Activated CD4-positive, alpha-beta T cell treated with anti-CD3 and anti-CD28 coated beads, Interleukin-2, amount 50 U/mL, for 48 hours (primary cell): ENCODE data around the gene KIF25.
"Not testable (repeated sequence)": the region's sequence is repeated elsewhere in the genome, so short reads cannot be mapped to it uniquely, and the experiment has no call there.

ENCODE experiments used
- DNase-seq, 2 experiments: peaks; one replicate each; pipeline ENCODE4 v3.0.0-alpha.2; 2020

KIF25 gene

DNA sequence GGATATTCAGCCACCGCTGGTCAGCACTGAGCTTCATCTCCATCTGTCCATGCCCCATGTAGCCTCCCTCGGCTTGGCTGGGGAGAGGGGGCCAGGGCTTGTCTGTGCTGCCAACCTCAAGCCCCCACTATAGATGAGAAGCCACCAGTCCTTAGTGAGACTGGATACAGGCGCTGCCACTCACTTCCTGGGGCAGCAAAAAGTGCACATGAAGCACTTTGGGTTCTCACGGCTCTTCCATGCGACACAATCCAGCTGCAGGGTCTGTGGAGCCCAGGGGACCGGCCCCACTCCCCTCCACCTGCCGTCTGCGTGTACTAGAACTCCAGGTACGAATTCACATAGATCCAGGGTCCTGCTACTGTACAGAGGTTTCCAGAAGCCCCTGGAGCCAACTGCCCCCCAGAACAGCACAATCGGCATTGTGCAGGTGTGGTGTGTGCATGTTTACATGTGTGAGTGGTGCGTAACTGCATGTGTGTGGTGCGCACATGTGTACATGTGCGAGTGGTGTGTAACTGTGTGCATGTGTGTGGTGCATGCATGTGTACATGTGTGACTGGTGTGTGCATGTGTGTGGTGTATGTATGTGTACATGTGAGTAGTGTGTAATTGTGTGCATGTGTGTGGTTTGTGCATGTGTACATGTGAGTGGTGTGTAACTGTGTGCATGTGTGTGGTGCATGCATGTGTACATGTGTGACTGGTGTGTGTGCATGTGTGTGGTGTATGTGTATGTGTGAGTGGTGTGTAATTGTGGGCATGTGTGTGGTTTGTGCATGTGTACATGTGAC lies 76.7 kb downstream of the KIF25 start:
- no peak for DNase-seq

DNA sequence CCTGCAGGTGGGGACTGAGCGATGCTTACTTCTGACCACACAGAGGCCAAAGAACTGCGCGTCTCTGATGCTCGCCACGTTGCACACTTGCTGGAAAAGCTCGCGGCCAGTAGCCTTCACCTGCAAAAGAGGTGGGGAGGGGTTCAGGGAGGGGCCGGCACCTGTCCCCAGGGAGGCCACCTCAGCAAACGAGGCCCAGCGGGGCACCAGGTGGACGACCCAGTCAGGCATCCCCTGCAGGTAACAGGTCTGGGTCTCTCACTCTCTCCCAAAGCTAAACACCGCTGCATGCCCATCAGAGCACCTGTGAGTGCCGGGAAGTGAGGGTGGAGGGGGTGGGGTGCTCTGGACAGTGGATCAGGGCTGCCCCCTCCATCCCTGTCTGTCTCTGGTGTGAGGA lies 77.7 kb downstream of the KIF25 start:
- no peak for DNase-seq

DNA sequence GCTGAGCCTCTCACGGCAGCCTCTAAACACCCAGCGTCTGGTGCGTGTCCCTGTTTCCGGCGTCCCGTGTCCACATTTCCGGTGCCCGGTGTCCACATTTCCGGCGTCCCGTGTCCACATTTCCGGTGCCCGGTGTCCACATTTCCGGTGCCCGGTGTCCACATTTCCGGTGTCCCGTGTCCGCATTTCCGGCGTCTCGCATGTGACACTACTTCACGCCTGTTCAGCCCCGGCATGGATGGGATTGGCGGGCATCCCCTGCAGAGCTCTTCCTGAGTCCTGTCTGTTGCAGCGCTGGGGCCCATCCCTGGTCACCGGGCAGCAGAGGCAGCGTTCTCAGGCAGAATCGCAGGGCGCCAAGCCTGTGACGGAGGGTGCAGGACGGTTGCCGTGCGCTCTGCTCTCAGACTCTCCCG lies 78.3 kb downstream of the KIF25 start:
- no peak for DNase-seq

GRCh38 chr6:168077401-168077800 lies 79.9 kb downstream of the KIF25 start:
- not testable (repeated sequence) for DNase-seq

GRCh38 chr6:168078175-168078942 lies 80.9 kb downstream of the KIF25 start:
- DNase-seq: no peak

GRCh38 chr6:168078943-168079405 lies 81.5 kb downstream of the KIF25 start, which contains the start of gene FRMD1:
Gene FRMD1 (minus strand): TSS chr6:168079212. CDS start chr6:168079094, 118 bp downstream.
- DNase-seq: no peak

GRCh38 chr6:168080393-168081077 lies 83.1 kb downstream of the KIF25 start:
- DNase-seq: no peak

- DNase-seq: no peak
Measured at GRCh38 chr6:168081858-168082546, 84.5 kb downstream of the KIF25 start.

- no peak for DNase-seq
Measured at GRCh38 chr6:168082860-168083513, 85.5 kb downstream of the KIF25 start.

DNA sequence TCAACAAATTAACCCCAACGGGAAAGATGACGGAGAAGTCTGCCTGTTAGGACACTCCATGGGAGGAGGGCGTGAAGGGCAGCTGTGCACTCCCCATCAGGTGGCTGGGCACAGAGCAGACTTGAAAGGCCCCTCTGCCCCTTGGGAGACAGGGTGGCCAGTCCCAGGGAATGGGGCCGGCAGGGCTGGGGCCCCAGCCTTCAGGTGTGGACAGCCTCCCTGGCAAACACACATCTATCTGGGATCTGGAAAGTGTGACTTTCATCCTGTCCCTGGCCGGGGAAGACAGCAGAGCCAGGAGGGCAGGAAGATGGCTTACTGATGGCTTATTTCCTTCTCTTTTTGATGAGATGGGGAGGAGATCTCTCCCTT lies 86.0 kb downstream of the KIF25 start:
- no peak for DNase-seq

- DNase-seq: no peak
Measured at GRCh38 chr6:168084465-168085160, 87.1 kb downstream of the KIF25 start.

DNA sequence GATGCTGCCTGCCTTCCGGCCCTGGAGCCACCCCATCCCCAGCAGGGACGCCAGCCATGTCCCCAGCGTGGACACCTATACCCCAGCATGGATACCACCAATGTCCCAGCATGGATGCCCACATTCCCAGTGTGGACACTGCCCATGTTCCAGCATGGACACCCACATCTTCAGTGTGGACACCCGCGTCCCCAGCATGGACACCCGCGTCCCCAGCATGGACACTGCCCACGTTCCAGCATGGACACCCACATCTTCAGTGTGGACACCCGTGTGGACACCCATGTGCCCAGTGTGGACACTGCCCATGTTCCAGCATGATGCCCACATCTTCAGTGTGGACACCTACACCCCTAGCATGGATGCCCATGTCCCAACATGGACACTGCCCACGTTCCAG lies 88.6 kb downstream of the KIF25 start:
- no peak for DNase-seq

DNA sequence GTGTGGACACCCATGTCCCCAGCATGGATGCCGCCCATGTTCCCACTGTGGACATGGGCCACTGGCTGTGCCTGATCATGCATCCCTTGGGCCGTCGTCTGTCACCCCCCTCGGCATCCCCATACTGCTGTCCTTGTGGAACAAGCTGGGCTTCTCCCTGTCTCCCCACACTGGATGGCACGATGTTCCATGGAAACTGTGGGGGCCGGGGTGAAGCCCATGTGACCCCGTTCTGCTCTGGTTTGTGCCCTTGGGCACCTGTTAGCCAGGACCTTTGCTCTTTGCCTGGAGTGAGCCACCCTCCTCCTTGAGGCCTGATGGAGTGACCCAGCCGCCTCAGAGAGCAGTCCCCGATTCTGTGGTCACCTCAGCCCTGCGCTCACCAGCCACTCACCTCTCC lies 89.1 kb downstream of the KIF25 start:
- no peak for DNase-seq

GRCh38 chr6:168087436-168088160 lies 90.1 kb downstream of the KIF25 start:
- DNase-seq: no peak

DNA sequence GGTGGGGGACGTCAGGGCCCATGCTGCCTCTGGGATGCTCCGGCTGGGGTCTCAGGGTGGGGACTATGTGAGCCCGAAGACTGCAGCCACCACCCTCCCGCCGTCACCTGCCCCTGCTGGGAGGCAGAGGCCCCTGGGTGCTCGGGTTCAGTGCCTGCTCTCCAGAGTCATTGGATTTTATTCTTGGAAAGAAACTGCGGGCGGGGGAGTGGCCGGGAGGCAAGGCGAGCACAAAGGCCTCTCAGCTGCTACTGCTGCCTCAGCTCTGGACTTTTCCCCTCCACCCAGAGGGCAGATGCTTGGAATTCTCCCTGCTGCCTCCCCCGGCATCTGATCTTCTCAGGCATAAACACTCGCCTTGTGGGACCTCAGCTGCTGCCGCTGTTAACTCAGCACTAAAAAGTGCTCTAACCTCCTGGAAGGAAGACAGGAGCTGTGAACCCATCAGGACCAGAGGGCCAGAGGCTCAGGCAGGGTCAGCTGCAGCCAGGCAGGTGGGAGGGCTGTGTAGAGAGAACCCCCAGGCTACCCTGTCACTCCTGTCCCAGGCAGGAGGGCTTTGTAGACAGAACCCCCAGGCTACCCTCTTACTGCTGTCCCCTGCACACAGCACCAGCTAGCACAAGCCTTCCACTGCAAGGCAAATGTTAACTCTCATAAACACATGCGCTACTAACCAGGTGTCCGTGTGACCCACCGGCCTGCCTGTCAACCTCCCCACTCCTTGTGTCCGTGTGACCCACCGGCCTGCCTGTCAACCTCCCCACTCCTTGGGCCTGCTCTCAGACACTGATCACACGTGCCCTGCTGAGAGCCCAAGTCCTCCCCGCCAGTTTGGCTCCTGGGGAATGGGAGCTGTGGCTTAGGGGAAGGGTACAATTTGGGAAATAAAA lies 90.9 kb downstream of the KIF25 start:
- no peak for DNase-seq

DNA sequence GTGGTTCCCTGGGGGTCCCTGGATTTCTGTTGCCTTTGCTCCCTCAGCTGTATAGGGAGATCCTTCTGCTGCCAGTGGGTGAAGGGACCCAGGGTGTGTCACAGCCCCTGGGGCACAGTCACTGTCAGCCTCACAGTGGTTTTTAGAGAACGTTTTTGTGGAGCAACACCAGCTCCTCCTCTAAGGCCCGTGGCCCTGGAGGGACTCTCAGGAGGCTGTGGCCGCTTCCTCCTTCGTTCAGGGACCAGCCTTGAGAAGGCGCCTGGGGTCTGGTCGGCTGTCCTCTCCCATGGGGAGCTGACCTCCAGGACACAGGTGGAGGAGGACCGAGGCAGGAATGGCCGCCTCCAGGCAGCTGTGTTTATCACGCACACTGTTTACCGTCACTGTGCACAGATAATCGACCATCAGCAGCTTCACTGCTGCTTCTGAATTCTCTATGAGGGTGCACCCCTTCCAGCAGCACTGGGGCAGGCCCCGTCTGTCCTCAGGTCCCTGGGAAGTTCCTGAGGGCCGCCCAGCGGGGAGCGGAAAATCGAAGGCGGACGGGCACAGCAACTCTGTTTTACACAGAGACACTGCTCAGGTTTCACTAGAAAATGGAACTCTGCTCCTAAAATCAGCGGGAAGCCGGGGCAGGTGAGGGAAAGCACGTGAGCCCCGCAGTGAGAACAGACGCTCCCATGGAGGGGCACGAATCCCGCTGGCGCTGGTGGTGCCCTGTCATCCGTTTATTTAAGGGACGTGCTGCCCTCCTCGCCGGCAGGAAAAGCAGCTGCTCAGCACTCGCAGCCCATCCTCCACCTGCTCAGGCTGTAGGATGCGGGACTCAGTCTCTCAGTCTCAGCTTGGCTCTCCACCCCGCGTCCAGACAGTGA lies 92.0 kb downstream of the KIF25 start:
- no peak for DNase-seq

- DNase-seq: no peak
Measured at GRCh38 chr6:168090064-168090690, 92.7 kb downstream of the KIF25 start.

DNA sequence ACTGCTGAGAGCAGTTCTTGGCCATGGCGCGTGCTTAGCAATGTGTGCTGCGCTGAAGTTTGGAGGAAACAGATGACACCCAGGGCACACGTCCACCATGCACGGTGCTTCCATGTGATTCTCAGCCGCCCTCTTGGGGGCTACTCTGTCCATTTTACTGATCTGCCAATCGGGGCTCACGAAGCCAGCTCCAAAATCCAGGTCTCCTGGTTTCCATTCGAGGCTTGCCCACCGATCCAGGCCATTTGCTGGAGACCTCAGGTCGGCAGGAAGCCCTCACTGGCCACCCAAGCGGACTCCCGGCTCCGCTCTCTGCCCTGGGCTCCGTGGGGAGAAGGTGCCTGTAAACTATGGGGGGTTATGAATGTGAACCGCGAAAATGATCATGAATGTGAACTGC lies 93.2 kb downstream of the KIF25 start:
- no peak for DNase-seq
